Stimulated activated CD8-positive, alpha-beta memory T cell treated with anti-CD3 and anti-CD28 coated beads, Interleukin-12 subunit alpha, Interleukin-12 subunit beta, amount 100 ng/mL, for 24 hours (primary cell): ENCODE measurements around the gene RGS6.

Source experiments
- DNase-seq: peaks from one replicate; pipeline ENCODE4 v3.0.0-alpha.2; 2020; ENCODE audit errors: extremely low read depth

Gene RGS6

DNA sequence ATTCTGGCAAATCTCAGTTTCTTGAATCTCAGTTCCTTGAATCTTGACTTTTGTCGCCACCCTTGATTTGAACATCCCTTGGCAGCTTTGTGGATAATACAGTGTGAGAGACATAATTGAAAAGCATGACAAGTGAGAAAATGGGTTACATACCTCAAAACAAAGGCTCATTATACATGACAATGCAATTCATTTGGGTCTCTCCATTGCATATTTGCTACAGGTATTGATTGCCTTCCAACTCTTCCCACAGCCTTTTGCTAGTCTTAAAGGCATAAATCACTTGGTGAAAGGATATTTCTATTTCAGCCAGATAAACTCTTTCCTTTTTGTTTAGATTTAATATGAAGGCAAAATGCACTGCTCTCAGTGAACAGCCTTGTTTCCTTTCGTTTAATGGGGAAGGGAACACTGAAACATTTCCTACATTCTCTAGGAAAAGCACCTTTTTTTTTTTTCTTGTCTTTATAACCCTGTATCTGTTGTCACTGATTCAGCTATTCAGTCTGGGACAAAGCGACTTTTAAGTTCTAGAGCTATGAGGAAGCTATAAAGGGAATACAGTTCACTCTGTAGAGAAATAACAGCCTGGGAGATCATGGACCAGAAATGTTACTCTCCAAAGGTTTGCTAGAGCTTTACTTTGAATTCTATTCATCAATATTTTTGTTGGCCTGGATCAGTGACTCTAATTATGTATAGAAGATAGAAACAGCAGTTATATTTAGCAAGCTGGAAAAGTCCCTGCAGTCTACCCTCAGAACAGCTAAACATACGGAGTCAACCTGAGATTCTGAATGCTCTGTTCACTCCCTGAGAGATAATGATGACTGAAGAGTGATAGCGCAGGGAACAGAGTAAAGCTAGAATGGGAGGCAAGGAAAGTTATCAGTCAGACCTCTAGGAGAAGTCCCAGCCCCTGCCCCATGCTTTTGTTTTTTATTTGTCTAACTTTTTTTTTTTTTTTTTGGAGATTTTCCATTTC is 311.4 kb downstream of the RGS6 start:
- no peak for DNase-seq

- no peak for DNase-seq
Observed at GRCh38 chr14:72247896-72248465, 315.8 kb downstream of the RGS6 start.

DNA sequence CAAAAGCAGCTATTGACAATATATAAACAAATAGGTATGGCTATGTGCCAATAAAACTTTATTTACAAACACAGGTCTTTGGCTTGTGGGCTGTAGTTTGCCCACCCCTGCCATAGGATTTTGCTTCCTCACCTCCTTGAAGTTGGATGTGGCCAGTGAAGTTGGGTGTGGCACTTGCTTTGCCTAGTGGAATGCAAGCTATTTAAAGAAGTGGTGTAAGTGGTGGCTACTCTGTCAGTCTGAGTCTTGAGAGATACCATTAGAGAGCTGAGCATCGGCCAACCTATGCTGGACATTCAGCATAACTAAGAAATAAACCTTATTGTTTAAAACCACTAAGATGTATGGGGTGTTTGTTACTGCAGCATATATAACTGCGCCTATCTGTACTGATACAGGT is 321.3 kb downstream of the RGS6 start:
- DNase-seq: no peak

- no peak for DNase-seq
Observed at GRCh38 chr14:72254202-72254936, 322.1 kb downstream of the RGS6 start.

- no peak for DNase-seq
Observed at GRCh38 chr14:72254937-72255472, 322.8 kb downstream of the RGS6 start.

- no peak for DNase-seq
Observed at GRCh38 chr14:72256055-72256454, 323.8 kb downstream of the RGS6 start.

- no peak for DNase-seq
Observed at GRCh38 chr14:72261068-72261467, 328.8 kb downstream of the RGS6 start.

- no peak for DNase-seq
Observed at GRCh38 chr14:72262771-72263170, 330.5 kb downstream of the RGS6 start.

GRCh38 chr14:72264716-72265115 is 332.5 kb downstream of the RGS6 start:
- DNase-seq: no peak

DNA sequence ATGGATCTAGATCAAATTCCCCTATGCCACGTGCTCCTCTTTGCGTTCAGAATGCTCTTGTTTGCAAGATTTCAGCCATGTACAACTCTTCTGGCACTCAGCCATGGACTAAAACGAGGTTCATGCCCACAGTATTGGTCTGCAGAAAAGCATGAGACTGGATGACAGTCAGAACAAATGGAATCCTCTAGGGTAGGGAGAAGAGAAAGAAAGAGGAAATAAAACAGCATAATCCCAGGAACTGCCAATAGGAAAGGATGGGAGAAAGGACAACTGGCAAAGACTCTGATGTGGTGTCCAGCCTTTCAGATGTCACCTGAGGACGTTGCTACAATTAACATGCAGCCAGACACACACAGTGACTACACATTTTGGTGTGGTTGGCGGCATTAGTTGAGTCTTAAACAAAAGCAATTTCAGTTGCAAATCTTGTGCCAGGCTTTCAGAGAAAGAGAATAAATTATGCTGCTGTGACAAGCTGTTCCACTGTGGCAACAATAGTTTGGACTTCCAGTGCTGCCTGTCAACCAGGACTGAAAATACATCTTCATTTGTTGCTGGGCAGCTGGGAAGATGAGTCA is 338.0 kb downstream of the RGS6 start:
- no peak for DNase-seq

GRCh38 chr14:72270749-72271148 is 338.5 kb downstream of the RGS6 start:
- no peak for DNase-seq

DNA sequence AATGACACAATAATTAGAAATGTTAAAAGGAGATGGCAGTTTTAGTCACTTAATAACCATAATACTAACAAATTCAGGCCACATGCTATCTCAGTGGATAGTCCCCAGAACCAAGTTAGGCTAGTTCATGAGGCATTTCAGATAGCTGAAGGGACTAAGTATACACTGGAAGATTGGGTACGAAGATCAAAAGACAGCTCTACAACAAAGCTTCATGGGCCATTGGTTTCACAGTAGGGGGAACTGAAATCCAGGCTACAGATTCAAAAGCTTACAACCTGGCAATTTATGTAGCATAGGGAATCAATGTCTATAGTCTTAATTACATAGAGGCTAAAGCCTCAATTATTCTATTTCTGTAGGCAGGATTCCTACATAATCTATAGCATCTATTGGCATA is 343.0 kb downstream of the RGS6 start:
- DNase-seq: no peak

DNA sequence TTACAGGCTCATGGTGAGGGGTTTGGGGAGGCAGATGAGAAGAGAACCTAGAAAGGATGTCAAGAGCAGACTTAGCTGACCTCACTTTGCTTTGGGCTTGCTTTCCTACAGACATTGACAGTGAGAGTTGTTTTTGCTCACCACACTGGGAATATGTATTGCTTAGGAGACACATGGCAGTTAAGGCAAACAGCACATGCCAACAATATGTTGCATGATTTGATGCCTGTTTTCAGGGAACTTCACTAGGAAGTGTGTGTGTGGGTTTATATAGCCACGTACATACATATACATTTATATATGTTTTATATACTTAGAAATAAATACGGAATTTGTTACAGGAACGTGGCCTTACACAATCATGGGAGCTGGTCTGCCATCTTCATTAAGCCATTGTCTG is 346.1 kb downstream of the RGS6 start:
- DNase-seq: no peak

DNA sequence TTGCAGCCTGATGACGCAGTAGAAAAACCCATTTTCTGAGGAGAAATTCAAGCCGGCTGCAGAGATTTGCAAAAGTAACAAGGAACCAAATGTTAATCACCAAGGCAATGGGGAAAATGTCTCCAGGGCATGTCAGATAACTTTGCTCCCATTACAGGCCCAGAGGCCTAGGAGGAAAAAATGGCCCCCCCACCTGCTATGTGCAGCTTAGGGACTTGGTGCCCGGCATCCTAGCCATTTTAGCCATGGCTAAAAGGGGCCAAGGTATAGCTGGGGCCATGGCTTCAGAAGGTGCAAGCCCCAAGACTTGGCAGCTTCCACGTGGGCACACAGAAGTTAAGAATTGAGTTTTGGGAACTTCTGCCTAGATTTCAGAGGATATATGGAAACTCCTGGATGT is 351.9 kb downstream of the RGS6 start:
- DNase-seq: no peak

DNA sequence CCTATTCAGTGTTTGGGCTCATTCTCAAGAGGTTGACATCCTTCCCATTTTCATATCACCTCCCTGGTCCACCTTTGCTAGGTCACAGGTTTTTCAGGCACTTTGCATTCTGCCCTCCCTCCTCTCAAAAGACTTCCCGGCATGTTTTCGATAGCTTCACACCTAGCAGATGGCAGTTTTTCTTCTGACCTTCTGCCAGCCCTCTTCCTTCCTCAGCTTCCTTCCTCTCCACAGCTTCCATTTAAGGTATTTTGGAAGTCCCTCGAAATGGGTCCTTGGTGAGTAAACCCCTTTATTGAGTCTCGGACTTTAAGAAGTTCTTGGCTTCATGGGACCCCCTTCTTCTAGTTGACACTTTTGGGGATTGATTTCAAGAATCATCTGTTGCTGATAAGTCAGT is 358.0 kb downstream of the RGS6 start:
- DNase-seq: no peak

- DNase-seq: no peak
Observed at GRCh38 chr14:72291908-72292688, 359.9 kb downstream of the RGS6 start.

- DNase-seq: no peak
Observed at GRCh38 chr14:72292689-72293024, 360.4 kb downstream of the RGS6 start.

DNA sequence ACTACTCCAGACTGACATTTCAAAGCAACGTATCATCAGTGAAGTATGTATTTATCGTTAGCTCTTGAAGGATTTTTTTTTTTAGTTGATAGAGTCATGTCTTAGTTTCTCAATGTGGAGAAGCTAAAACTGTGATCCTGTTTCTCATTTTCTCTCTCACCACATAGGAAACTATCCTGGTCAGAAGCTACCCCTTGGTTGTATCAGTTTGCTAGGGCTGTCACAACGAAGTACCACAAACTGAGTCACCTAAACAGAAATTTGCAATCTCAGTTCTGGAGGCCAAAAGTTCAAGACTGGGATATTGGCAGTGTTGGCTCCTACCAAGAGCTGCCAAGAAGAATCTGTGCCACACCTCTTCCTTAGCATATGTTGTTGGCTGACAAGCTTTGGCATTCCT is 369.1 kb downstream of the RGS6 start:
- no peak for DNase-seq

GRCh38 chr14:72303930-72304329 is 371.7 kb downstream of the RGS6 start:
- no peak for DNase-seq

- DNase-seq: no peak
Observed at GRCh38 chr14:72305561-72305960, 373.3 kb downstream of the RGS6 start.

- DNase-seq: no peak
Observed at GRCh38 chr14:72308967-72309485, 376.8 kb downstream of the RGS6 start.
